Activated CD4-positive, CD25-positive, alpha-beta regulatory T cell (primary cell): ENCODE measurements around the gene ANXA3.

Experiments used
- DNase-seq, 4 experiments: peaks; one replicate each; lab custom pipeline; 2025; lab: John Stamatoyannopoulos, UW

Gene ANXA3

DNA sequence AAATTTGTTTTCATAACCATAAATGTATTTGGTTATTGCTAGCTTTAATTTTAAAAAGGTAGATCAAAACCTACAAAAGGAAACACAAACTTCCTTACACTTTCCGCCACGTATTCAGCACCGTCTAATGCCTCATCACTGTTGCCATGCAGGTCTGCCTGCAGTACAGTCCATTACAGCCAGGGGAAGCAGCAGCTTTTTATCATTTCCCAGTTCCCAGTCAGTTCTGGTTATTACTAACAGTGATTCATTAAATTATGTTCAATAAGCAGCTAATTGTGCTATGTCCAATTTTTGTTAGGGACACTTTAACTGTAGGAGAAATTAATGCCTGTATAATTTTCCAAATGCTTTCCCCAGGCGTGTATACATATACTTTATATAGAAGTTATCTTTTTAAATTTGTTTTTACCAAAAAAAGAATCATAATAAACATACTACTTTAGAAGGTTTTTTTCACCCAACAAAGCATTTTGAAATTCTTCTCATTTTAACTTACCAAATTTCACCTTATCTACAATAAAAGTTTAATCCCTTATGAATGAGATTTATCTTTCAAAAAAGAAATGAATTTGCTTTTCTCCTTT is 93.3 kb downstream of the ANXA3 start:
- DNase-seq, result peak in 2 of 4 experiments; percentile 1 to 2

DNA sequence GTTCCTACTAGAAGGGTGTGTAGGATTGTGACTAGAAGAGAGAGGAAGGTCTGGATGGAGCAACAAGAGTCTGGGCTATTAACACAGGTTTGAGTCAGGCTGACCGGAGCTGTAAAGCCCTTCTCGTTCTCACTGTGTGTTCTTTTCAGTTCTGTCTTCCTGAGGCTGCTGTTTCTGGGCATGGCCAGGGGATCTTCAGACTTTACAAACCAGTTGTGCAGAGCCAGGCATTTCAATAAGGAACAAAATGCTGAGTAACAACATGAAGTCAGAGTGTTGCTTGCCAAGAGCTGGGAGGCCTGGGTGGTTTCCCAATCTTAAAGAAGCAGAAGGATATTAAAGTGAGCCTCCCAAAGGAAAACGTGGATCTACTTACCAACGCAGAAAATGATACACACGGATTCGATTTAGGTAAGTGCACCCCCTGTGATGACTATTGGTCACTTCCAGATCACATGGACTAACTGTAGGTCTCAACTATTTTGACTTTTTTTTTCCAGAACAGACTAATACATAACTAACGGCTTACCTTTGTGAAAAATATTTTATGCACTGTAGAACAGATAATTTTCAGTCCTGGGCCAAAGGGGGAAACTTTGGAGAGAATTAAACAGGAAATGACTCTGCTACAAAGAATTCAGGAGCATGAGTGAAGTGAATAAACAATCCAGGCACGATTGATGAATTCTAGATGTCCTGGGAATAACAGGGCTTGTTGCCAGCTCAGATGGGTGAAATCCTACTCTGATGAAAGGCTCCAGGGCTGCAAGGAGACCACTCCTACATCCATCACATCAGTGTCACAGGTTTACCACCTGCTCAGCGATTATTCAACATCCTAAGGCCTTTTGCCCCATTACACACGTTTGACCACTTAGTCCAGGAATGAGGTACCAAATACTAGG is 94.5 kb downstream of the ANXA3 start:
- no peak for DNase-seq

DNA sequence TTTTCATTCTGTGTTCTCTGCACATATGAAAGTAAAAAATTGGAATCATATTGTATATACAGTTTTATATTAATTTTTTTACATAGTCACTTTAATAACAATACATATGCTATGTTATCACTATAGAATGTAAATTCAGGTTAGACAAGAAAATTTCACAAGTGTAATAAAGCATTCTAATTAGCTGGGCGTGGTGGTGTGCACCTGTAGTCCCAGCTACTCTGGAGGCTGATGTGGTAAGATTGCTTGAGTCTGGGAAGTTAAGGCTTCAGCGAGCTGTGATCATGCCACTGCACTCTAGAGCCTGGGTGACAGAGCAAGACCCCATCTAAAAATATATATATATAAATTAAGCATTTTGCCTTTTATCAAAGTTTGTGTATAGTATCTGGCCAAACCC is 95.7 kb downstream of the ANXA3 start:
- DNase-seq, result no peak

DNA sequence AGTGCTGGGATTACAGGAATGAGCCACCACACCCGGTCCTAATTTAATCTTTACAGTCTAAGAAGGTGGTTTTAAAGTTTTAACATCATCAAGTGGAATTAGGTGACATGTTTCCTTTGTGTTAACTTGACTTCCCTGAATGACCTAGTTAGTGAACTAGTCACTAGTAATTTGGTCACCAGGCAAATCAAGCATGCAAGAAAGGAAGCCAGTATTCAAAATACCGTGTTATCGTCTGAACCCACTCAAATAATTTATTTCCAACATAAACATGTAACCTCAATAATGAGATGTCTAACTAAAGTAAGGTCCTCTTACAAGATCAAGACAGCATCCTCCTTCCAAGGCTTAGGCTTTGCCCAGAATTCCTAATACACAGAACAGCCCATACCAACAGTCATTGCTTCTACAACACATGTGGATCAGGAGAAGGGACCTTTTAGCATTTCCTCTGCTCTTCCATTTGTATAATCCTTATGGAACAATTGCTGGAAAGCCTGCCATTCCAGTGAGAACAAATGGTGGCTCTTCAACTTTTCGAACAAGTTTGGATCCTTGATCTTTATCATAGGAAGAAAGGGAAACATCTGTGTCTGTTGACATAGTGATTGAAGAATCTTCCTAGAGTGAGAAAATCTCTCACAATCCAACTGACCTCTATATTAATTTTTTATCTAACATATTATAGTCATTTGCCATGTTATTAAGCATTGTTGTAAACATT is 97.2 kb downstream of the ANXA3 start:
- DNase-seq, result no peak

DNA sequence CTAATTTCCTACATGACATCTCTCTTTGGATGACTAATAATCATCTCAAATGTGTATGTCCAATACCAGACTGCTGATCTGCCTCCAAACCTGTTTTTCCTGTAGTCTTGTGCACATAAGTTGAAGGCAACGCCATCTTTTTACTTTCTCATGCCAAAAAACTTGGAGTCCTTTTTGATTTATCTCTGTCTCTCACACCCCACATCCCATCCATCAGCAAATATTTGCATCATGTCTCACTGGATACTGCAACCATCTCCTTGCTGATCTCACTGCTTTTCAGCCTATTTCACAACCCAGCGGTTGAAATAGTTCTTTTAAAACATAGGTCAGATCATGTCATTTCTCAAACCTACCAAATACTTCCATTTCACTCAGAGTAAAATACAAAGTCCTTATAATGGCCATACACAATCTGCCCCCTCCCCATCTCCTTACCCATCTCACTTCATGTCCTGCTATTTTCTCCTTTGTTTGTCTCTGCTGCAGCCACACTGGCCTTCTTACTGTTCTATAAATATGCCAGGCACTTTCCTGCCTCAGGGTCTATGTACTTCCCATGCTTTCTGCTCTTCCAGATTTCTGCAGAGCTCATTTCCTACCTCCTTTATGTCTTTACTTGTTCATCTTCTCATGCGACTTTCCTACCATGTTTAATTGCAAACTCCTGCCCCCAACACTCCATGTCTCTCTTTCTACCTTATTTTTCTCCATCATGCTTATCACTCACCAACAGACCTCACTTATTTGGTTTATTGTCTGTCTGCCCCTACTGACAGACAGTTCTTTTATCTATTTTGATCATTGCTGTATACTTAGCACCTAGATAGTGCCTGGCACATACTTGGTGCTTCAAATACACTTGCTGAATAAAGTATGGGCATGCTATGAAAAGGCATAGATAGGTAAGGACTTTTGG is 98.8 kb downstream of the ANXA3 start:
- DNase-seq, result no peak

DNA sequence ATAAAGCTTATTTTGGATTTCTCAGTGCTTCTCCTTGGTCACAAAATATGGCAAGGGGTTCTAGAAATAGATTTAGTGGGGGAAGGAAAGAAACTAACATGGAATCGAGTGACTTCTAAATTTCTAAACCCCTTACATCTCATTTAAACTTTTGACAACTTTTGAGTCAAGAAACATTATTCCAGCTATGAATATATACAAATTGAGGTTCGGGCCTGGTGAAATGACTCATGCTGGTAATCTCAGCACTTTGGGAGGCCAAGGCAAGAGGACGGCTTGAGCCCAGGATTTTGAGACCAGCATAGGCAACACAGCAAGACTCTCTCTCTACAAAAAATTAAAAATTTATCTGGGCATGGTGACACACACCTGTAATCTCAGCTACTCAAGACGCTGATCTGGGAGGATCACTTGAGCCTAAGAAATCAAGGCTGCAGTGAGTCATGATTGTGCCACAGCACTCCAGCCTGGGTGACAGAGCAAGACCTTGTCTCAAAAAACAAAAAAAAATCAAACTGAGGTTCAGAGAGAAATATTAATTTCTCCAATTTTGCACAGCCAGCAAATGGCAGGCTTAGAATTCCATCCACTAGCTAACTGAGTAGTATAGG is 99.8 kb downstream of the ANXA3 start:
- DNase-seq, result no peak

DNA sequence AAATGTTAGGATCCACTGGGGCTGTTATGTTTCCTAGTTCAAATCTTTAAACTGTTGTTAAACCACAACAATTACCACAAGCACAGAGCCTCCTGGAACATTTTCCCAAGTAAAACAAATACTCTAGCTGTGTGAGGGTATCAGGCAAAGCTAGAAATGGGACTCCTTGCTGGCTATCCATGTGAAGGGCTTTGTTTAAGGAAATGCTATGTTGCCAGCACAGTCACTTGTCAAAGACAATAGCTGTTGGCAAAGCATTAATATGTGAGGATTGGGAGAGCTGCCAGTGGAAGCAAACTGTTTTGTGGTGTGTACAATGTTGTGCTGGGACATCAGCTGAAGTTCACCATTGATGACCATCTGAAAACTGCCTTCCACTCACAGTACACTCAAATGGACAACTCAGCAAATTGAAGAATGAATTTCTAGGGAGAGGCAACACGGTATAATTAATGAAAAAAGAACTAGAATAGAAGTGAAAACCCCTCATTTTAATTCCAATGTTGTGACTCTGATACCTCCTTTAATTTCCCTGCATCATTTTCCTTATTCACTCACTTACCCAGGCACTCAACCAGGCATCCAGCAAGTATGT is 100.8 kb downstream of the ANXA3 start:
- DNase-seq, result no peak

DNA sequence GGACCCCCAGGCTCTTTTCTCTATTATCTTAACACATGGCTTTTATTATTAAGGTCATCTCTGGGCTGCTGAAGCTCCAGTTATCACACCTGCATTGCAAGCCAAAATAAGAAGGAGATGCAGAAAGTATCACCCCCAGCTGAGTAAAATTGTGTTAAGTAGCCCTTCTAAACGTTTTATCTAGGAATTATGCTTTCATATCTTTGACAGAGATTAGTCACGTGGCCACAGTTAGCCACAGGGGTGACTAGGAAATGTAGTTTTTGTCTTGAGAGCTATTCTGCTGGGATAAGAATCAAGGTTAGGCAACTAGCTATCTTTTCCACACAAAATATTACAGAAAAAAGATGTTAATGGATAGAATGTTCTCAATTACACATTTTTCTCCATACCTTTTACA is 102.1 kb downstream of the ANXA3 start:
- DNase-seq, result no peak

DNA sequence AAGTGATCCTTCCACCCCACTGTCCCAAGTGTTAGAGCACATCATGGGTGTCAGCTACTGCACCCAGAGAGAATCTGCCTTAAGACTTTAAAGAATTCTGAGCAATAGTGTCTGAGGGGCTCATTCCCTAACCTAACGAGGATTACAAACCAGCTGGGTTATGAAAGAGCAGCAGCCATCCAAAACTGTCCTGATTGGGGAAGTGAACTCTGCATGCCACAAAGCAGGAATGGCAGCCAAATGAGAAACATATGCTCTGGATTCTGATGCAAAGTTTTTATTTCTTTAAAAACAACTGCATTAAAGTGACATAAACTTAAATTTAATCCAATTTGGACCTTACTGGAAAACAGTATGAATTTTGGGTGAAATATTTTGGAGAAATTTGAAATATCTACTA is 103.2 kb downstream of the ANXA3 start:
- no peak for DNase-seq

DNA sequence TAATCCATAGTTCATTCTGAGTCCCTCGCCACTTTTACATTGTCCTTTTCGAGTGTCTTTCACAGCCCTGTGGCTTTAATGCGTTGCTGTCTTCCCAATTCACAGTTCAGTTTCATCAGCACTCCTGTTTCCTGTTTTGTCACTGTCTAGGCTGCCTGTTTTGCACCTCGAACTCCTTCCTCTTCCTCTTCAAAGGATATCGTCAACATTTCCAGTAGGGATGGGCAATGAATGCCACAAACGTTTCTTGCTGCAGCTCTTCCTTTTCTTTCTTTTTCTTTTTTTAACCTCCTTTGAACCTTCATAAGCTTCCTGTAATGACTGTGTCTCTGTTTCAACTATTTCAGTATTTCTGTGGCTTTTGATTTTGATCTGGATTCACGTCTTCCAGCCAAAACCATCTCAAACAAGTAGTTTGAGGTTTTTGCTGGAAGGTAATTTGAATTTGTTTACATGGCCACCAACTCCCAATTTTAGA is 105.4 kb downstream of the ANXA3 start:
- no peak for DNase-seq

DNA sequence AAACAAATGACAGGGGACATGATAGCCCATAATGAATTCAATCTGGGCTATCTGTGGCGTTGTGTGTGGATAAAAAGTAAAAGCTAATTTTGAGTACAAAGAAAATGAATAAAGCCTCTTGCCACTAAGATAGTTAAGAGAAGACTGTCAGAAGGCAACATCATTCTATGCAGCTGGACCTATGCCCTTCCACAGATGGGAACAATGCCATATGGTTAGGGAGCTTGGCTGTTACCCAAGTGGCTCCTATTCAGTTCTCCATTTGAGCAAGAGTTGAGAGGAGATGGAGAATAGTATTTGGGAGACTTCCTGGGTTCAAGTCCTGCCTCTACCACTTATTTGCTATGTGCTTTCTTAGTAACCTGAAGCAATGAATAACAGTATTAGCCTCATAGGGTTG is 107.7 kb downstream of the ANXA3 start:
- no peak for DNase-seq

DNA sequence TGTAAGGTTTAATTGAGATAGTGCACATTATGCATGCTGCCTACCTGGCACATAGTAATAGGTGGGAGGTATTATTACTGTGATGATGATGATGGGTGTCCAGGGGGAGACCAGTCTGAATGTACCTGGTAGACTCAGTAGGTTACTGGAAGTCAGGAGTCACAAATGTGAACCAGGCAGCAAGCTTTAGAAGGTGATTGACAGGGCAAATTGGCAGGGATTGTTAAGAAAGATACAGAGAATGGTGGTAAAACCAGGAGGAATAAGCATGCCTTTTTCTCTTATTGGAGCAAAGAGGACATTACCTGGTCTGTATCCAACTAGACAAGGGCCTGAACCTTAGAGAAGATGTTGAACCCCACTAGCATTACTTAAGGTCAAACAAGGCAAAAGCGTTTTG is 108.1 kb downstream of the ANXA3 start:
- DNase-seq, result no peak
